Neutrophil (primary cell): ENCODE results near the gene KIT.
"Not testable (repeated sequence)": the region's sequence is repeated elsewhere in the genome, so short reads cannot be mapped to it uniquely, and the experiment has no call there.

ENCODE experiments used
- H3K27ac ChIP-seq: fragments of 200-600 bp; sonication (generic); 2 replicates; pipeline ENCODE4 v1.5.1; 2016; ENCODE audit warnings: mild to moderate bottlenecking, moderate library complexity
- H3K27me3 ChIP-seq: fragments of 200-600 bp; sonication (generic); 2 replicates; pipeline ENCODE4 v1.6.0; 2016; ENCODE audit warnings: mild to moderate bottlenecking
- H3K36me3 ChIP-seq: fragments of 200-600 bp; sonication (generic); 2 replicates; pipeline ENCODE4 v1.5.1; 2017
- H3K4me1 ChIP-seq, 2 experiments: fragments of 200-600 bp in 1 of 2; sonication (generic) in 1 of 2; 1 replicate in 1 of 2; 2 replicates in 1 of 2; pipeline versions ENCODE4 v1.5.1 to v1.6.1; 2013 to 2016; ENCODE audit warnings: low read depth in 1 of 2, low read length in 1 of 2, mild to moderate bottlenecking in 1 of 2, moderate library complexity in 1 of 2; ENCODE audit not compliant: control insufficient read depth in 1 of 2, insufficient read depth in 1 of 2
- H3K4me3 ChIP-seq, 2 experiments: fragments of 200-600 bp in 1 of 2; sonication (generic) in 1 of 2; 1 replicate in 1 of 2; 2 replicates in 1 of 2; pipeline ENCODE4 v1.5.1; 2013 to 2016; ENCODE audit warnings: low read depth in 1 of 2, low read length in 1 of 2, mild to moderate bottlenecking in 1 of 2, moderate library complexity in 1 of 2
- H3K9me3 ChIP-seq: fragments of 200-600 bp; sonication (generic); 2 replicates; pipeline ENCODE4 v1.5.1; 2016
- TF ChIP-seq, protein P1 (sequence below): fragments of 200-600 bp; sonication (generic); IDR thresholded peaks from 2 replicates; pipeline ENCODE4 v1.5.1; 2016; ENCODE audit warnings: antibody characterized with exemption

The KIT gene

DNA sequence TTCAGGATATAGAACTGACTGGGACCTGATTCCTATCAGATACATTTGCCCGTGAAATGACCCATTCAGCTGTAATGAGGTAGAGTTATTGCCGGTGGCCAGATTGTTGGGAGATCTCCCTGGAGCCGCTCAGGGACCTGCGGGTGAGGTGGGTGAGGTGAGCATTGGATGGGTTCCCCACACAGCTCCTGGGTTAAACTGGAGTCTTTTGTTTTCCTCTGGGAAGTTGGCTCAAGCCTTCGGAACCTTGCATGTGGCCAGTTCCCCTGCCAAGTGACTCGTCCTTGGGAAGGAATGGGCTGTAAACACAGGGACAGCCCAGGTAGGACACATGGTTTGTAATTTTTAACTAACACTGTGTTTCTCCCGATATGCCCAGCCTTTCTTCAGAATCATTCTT, 31.6 kb upstream of the KIT start:
- Histone ChIP-seq H3K36me3 (no peaks in the 10 kb centered on the region), H3K27ac (no peak overlapping the region), H3K4me3 (no peak overlapping the region), H3K9me3 (no peaks in the 10 kb centered on the region), H3K4me1 (no peaks in the 10 kb centered on the region), H3K27me3 (peaks cover 6% of the 10 kb centered on the region)
- TF ChIP-seq, protein P1, sequence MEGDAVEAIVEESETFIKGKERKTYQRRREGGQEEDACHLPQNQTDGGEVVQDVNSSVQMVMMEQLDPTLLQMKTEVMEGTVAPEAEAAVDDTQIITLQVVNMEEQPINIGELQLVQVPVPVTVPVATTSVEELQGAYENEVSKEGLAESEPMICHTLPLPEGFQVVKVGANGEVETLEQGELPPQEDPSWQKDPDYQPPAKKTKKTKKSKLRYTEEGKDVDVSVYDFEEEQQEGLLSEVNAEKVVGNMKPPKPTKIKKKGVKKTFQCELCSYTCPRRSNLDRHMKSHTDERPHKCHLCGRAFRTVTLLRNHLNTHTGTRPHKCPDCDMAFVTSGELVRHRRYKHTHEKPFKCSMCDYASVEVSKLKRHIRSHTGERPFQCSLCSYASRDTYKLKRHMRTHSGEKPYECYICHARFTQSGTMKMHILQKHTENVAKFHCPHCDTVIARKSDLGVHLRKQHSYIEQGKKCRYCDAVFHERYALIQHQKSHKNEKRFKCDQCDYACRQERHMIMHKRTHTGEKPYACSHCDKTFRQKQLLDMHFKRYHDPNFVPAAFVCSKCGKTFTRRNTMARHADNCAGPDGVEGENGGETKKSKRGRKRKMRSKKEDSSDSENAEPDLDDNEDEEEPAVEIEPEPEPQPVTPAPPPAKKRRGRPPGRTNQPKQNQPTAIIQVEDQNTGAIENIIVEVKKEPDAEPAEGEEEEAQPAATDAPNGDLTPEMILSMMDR, result no peak

GRCh38 chr4:54632537-54632936, 25.2 kb upstream of the KIT start:
- TF ChIP-seq, protein P1, result no peak
- H3K27me3 ChIP-seq, result no peaks in the 10 kb centered on the region
- no peak overlapping the region for H3K27ac ChIP-seq
- H3K4me3 ChIP-seq, result no peak overlapping the region
- no peaks in the 10 kb centered on the region for H3K36me3 ChIP-seq
- H3K4me1 ChIP-seq, result no peaks in the 10 kb centered on the region
- H3K9me3 ChIP-seq, result no peaks in the 10 kb centered on the region

- not testable (repeated sequence) for H3K27me3 ChIP-seq, H3K36me3 ChIP-seq, H3K4me3 ChIP-seq, H3K27ac ChIP-seq, H3K4me1 ChIP-seq, H3K9me3 ChIP-seq
Measured at GRCh38 chr4:54633102-54633740, 24.5 kb upstream of the KIT start.

- Histone ChIP-seq H3K36me3 (no peaks in the 10 kb centered on the region), H3K9me3 (no peaks in the 10 kb centered on the region), H3K4me1 (no peaks in the 10 kb centered on the region), H3K27me3 (no peaks in the 10 kb centered on the region), H3K27ac (no peak overlapping the region), H3K4me3 (no peak overlapping the region)
- TF ChIP-seq, protein P1, result no peak
Measured at GRCh38 chr4:54635318-54635717, 22.4 kb upstream of the KIT start.

GRCh38 chr4:54637325-54637724, 20.4 kb upstream of the KIT start:
- no peaks in the 10 kb centered on the region for H3K36me3 ChIP-seq
- H3K27ac ChIP-seq, result no peak overlapping the region
- no peaks in the 10 kb centered on the region for H3K27me3 ChIP-seq
- TF ChIP-seq, protein P1, result no peak
- H3K4me3 ChIP-seq, result no peak overlapping the region
- H3K4me1 ChIP-seq, result no peaks in the 10 kb centered on the region
- H3K9me3 ChIP-seq, result no peaks in the 10 kb centered on the region

DNA sequence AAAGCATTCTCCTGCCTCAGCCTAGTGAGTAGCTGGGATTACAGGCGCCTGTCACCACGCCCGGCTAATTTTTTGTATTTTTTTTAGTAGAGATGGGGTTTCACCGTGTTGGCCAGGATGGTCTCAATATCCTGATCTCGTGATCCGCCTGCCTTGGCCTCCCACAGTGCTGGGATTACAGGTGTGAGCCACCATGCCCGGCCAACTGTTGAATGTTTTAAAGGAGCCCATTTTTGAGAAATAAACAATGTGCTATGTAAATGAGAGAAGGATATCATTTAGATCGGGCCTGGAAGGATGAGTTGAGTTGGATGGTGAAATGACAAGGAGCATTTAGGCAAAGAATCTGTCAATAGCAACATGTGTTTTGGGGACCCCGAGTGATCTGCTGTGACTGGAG, 16.7 kb upstream of the KIT start:
- not testable (repeated sequence) for H3K27ac ChIP-seq, H3K4me1 ChIP-seq, H3K27me3 ChIP-seq, H3K4me3 ChIP-seq, H3K9me3 ChIP-seq, H3K36me3 ChIP-seq

DNA sequence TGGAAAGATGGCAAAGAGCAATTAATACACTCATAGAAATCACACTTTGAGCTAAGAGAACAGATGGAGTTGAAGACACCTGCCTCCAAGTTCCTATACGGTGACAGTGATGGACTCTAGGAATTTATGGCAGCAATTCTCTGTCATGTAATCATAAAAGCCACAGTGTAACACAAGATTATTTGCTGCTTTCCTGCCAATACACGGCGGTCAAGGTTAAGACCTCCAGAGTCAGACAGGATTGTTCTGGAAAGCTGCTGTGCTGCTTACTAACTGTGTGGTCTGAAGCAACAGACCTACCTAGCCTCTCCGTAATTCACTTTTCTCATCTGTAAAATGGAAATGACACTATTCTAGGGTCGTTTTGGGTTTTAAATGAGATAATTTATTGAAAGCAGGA, 14.6 kb upstream of the KIT start:
- Histone ChIP-seq H3K27ac (no peak overlapping the region), H3K4me1 (no peaks in the 10 kb centered on the region), H3K27me3 (no peaks in the 10 kb centered on the region), H3K9me3 (no peaks in the 10 kb centered on the region), H3K4me3 (no peak overlapping the region), H3K36me3 (no peaks in the 10 kb centered on the region)
- TF ChIP-seq, protein P1, result no peak
